Hematopoietic multipotent progenitor cell (in vitro differentiated cells): ENCODE results near the gene CYP3A7. TPM values are rescaled to one million over a fixed set of nuclear protein-coding genes. Genes with fewer than 3 reads are reported as not detected.
"Not testable (repeated sequence)": the region's sequence is repeated elsewhere in the genome, so short reads cannot be mapped to it uniquely, and the experiment has no call there.

Experiments
- DNase-seq, 3 donors: peaks; one replicate each; pipeline ENCODE4 v3.0.0-alpha.2; 2011 to 2015; ENCODE audit warnings: low read depth in 2 of 3, low spot score in 2 of 3
- total RNA-seq: library from RNA; depleted of rRNA; stranded (reverse); fragments of >200 nt; gene quantifications from one replicate; pipeline ENCODE4 v1.2.3, GENCODE V29; 2012

Gene CYP3A7
- total RNA-seq, 1 donor = not detected

DNA sequence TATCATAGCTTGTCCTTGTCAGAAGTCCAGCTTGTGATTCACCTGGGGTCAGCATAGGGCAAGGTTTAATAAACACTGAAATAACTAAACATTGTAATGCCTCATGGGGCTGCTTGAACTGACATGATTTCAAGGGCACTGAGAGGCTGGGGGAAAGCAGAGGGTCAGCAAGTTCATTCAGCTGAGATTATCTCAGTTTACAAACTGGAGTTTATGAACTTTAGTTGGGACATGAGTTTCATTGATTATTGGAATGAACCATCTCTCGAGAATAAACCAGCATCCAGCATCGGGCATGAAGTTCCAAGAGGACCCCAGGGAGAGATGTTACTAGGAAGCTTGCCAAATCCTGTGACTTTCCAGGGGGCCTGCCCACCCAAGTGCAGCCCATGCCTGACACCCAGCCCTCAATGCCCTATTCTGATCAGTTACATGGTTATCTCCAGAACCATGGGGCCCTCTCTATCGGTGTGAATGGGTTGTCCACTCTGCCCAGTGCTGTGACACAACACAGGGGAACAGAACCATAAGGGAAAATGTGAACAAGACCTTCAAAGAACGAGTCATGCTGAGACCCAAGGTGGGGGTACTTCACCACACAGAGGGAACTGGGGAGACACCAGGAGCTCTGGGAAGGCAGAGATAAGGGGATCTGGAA, 7.9 kb upstream of the CYP3A7 start:
- DNase-seq = no peak

DNA sequence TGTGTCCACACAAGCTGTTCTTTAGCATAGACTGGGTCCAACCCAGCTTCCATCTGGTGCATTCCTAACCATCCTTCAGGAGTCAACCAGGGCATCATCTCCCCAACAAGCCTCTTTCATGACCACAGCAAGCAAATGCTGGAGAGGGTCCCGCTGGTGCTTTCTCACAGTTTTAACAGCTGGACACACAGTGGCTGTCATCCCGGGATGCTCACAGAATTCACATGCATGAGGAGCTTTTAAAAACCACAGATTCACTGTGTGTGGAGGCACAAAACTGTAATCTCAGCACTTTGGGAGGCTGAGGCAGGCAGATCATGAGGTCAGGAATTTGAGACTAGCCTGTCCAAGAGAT, 6.4 kb upstream of the CYP3A7 start:
- no peak for DNase-seq

DNA sequence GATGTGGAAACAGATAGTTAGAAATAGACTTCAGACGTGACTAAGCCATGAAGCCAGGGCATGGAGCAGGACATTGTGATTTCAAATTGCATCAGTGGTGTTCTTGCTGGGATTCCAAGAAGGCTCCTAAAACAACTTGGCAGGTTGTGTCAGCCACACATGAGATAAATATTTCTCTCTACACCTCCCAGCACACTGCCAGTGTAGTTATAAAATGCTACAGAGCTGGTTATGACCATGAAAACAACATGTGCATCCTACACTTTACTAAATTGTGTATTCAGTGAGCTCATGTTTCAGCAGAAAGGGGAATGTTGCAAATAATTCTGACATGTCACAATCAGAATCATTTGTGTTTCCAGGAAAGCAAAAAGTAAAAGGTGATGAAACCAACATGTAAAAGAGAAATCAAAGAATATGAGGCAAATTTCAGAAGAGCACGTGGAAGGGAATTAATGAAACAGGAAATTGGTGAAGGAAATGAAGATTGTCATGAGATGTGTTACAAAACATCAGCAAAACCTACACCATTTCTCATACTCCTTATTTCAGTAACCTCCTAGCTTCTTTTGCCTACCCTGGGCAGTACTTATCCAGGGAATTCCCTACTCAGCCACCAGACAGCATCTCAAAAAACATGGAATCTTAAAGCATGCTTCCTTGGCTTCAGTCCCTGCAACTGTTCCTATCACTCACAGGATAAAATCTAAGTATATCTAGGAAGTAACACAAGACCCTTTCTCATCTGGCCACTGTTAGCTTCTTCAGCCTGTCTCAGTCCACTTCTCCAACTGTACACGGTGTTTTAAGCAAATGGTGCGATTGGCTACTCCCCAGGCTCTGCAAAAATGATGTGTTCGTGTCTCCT, 5.8 kb upstream of the CYP3A7 start:
- DNase-seq = no peak

DNA sequence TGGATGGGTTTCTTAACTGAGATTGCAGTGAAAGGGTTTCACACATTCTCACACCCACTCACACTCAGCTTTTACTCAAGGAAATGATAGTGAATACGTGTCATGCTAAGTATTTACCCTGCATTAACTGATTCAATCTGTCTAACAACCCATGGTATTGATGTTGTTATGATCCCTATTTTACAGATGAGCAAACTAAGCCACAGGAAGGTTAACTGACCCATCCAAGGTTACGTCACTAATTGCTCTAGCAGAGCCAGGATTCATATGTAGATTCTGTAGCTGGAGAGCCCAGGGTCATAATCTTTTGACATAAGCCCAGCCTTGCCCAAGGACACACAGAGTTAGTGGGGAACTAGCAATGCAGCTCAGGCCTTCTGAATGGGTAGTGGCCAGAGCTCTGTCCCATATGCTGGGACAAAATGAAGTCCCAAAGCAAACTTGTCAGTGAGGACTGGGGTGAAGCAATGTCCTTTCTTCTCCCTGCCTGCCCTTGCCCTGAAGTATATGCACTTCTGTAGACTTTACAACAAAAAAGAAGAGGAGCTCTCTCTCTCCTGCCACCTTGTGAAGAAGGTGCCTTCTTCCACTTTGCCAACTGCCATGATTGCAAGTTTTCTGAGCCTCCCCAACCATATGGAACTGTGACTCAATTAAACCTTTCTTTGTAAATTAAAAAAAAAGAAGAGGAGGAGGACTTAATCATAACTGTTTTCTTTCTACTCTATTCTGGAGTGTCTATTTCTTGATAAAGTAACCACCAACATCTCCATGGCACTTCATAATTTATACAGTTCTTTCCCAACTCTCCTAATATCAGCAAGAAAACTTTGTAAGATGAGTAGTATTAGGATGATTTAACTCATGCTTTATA, 4.9 kb upstream of the CYP3A7 start:
- no peak for DNase-seq

DNA sequence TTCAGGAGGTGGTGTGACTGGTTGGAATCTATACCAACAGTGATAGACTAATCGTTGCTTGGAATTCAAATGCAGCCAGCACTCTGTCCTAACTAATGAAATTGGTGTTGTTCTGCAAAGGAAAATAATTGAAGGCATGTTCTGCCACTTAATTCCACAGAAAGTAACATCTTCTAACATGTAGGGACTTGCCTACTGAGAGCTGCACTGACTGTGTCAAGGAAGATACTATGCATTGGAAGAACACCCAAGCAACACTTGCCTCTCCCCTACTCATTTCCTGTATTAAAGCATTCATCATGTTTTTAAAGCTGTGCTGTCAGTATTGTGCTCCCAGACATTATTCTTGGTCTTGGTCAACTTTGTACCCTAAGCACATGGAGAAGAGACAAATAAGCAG, 2.7 kb upstream of the CYP3A7 start:
- no peak for DNase-seq

DNA sequence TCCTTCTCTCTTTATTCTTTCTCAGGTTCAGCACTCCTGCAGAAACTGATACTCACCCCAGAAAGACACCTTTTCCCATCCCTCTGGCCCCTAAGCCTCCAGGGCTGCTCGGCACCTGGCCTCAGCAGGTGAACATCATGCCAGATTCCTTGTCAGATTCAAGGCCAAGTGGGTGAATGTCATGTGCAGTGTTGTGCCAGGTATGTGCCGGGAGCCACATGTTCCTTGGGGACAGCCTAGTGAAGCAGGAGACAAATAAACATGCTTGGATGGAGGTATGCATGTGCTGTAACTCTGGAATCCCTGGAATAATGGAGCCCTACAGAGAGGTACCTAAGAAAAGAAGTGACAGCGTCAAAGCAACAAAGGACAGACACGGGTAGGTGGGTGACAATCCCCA, 1.7 kb upstream of the CYP3A7 start:
- not testable (repeated sequence) for DNase-seq

DNA sequence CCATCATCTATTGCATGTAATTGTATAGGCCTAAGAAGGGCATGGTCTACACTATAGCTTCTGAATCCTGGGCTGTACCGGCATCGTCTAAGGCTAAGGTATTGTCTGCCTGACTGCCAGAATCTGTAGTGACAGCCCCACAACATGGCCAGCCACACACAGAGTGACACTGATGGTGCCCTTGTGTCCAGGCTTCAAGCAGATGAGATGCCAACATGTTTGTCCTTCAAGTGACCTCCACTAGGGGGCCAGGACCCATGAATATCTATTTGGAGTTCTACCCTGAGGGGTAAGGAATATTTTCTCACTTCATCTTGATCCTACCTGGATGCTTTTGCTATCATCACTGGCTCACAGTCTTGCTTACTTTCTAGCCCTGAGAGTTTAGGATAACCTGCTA, 1.5 kb downstream of the CYP3A7 start:
- no peak for DNase-seq

DNA sequence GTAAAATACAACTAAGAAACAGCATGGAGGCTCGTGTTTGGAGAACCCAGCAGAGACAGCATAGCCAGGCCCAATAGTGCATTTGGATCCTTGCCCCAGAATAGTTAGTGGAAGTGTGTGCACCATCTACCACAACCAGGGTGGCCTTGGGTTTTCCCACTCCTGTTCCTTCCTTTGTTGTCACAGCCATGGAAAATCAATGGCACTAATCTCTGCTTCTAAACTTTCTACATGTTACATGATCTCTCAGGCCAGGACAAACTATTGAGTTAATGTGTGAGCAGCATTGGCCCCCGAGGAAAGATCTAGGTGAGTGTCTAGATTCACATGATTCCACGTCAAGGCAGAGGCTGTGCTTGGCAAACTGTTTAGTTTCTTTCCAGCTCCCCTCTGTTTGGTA, 2.0 kb downstream of the CYP3A7 start:
- DNase-seq = no peak

DNA sequence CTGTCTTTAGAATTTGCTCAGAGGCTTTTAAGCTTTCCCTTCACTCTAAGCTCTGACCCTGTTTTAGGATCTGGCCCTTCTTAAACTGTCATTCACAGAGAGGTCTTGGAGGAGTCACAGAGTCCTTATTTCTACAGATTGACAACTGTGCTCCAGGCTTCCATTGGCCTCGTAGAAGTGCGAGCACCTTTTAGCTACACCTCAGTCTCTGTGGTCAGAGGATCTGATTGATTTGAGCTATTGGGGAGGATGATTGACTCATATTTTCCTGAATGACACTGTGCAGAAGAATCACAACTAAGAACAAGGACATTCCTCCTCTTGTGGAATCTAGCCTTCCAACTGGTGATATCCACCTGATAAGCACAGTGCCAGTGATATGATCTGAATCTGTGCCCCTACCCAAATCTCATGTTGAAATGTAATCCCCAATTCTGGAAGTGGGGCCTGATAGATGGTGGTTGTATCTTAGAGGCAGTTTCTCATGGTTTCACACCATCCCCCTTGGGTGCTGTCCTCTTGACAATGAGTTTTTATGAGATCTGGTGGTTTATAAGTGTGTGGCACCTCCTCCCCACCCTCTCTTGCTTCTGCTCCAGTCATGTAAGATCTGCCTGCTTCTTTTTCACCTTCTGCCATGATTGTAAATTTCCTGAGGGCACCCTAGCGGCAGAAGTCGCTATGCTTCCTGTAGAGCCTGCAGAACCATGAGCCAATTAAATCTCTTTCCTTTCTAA, 3.2 kb downstream of the CYP3A7 start:
- no peak for DNase-seq

DNA sequence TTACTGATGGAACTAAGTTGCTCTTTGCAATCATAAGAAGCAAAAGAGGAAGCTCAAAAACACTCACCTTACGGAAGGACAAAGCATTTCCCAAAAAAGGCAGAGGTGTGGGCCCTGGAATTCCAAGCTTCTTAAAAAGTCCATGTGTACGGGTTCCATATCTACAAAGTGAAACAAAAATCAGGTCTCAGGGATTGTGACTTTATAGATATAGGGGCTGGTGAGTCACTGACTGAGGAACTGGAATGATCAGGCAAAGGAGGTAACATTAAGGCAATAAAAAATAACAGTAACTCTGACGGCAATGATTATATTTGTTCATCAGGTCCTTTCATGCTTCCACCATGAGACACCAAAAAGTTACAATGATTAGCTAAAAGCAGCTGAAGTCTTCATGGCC, 4.0 kb downstream of the CYP3A7 start:
- DNase-seq = no peak

DNA sequence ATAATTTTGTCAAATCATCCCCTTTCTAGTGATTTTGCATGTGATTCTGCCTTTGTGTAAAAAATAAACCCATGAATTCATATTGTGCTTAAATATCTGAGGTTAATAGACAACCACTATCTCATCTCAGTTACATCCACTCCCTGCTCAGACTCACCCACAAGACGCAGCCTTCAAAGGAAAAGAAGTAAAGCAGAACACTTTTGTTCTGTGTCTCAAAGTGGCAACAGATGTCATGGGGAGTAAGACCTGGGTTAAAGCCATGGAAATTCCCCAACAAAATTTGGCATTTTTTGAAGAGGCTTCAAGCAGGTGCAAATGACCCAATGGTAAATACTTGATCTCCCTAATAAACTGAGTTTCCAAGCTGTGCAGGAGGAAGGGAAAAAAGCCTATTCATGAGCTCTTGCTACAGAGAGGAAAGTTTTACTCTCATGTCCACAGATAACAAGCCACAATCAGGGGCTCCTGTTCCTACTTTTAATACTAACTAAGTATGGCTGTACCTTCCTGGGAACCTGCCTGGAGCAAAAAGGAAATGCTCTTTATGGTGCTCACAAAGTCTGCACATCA, 4.7 kb downstream of the CYP3A7 start:
- no peak for DNase-seq

DNA sequence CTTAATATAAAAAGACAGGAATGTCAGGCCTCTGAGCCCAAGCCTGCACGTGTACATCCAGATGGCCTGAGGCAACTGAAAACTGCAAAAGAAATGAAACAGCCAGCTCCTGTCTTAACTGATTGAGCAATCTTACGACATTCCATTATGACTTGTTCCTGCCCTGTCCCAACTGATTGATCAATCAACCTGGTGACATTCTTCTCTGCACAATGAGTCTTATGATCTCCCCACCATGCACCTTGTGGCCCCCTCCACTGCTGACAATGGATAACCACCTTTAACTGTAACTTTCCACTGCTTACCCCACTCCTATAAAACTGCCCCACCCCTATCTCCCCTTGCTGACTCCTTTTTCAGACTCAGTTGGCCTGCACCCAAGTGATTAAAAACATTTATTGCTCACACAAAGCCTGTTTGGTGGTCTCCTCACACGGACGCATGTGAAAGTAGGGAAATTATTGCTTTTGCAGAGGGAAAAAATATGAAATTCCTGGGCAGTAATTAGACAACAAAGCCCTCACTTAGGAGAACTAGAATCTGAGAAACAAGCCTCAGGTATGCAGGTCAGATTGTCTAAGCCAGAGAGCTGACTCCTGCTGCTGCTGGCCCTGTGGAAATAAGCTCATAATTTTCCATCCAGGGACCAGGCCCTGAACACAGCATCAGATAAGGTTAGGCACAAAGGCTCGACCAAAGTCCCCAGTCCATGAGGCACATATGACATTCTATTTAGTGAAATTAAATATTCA, 5.3 kb downstream of the CYP3A7 start:
- DNase-seq = no peak

DNA sequence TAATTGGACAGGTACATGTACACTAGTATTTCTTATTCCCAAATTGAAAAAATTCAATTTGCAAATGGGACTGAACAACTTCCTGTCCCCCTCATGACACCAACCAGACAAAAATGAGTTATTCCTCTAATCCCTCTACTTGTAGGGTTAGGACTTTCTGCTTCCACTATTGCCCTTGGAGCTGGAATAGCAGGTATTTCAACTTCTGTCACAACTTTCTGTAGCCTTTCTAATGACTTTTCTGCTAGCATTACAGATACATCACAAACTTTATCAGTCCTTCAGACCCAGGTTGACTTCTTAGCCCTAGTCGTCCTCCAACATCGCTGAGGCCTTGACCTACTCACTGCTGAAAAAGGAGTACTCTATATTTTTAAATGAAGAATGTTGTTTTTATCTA, 6.4 kb downstream of the CYP3A7 start:
- DNase-seq = no peak

DNA sequence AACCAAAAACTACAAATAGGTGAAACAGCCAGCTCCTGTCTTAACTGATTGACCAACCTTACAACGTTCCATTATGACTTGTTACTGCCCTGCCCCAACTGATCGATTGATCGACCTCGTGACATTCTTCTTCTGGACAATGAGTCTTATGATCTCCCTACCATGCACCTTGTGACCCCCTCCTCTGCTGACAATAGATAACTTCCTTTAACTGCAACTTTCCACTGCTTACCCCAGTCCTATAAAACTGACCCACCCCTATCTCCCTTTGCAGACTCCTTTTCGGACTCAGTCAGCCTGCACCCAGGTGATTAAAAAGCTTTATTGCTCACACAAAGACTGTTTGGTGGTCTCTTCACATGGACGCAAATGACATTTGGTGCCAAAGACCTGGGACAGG, 11.8 kb downstream of the CYP3A7 start:
- not testable (repeated sequence) for DNase-seq

DNA sequence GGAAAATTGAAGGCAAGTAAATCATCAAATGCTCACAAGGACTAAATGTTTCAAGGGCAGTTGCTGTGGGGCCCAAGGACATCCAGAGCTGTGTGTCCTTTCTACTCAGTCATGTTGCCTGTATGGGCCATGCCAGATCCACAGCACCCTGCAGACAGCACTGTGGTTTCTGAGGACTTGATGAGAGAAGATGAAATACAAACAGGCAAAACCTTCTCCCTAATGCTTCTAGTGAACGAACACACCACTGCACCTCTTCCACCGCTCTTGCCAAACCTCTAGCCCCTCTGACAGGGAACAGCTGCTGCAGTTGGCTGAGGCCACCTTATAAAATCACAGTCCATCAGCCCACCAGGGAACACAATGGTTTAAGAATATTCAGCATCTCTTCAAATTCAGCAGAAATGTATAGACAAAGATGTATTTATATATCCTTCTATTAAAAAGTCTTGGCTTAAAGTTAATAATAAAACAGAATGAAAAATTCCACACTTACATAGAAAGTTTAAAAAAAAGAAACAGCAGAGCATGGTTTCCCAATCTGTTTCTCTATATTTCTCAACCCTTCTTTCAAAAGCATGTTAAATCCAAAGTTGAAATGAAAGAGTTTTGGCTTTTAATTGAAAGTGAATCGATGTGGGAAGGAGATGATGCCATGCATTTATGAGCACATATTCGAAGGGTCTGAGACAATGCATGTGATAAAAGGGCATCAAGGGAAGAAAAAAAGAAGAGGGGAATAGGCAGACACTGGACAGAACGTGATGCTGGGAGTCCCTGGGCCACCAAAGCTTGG, 14.0 kb downstream of the CYP3A7 start:
- no peak for DNase-seq

DNA sequence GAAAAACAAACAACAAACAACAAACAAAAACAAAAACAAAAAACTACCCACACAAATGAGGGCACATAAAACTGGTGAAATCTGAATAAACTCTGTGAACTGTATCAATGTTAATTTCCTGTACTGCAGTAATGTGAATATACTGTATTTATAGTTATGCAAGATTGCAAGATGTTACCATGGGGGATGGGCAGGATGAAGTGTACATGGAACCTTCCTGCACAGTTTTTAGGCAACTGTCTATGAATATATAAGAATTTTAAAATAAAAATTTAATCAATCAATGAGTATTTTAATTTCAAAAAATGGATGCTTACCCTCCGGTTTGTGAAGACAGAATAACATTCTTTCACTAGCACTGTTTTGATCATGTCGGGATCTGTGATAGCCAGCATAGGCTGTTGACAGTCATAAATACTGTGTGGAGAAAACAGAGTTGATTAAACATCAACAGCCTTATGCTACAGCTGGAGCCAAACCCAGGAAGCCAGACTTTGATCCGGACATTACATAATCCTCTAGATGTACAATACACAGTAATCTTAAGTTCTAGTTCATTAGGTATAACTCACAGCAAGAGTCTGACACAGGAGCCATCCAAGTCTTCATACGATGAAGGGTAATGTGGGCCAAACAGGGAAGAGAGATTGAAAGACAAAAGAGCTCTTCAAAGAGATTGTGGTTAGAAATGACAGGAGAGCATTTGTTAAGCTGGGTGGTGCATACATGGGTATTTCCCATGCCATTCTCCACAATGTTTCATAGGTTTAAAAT, 14.8 kb downstream of the CYP3A7 start:
- DNase-seq = no peak

DNA sequence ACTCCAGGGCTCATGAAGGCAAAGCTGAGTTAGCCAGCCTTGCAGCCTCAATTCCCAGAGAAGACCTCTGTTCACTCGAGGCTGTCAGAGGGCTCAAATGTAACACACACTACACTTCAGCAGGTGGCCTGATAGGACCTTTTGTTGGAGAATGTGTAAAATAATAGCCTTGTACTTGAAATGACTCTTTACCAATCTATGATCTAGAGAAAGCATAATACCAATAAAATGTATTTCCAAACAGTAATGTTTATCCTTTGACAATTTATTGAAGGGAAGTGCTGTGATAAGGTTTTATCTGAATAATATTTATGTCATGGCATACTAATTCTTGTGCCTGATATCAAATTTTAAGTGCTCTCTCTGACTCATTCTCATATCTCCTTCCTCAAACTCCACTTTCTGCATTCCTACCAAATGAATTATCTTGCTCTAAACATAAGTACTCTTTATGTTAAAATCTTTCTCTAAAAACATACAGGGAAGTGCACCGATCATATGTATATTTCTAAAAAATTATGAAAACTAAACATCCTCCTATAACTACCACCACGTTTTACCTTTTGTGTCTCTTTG, 20.9 kb downstream of the CYP3A7 start:
- DNase-seq = no peak
